Skeletal muscle satellite cell (primary cell): Measurements from ENCODE around the gene ITGAX.
"Not testable (repeated sequence)": the region's sequence is repeated elsewhere in the genome, so short reads cannot be mapped to it uniquely, and the experiment has no call there.

Experiments used
- H3K27me3 ChIP-seq: 2 replicates; pipeline ENCODE4 v1.7.0; 2013; ENCODE audit warnings: low read length; ENCODE audit not compliant: control insufficient read depth, insufficient read depth
- H3K36me3 ChIP-seq: 2 replicates; pipeline ENCODE4 v1.7.0; 2013; ENCODE audit warnings: mild to moderate bottlenecking, control low read depth, low read length; ENCODE audit not compliant: insufficient read depth
- H3K4me1 ChIP-seq: 2 replicates; pipeline ENCODE4 v1.7.0; 2013; ENCODE audit warnings: low read length; ENCODE audit not compliant: control insufficient read depth, insufficient read depth
- H3K4me2 ChIP-seq: 2 replicates; pipeline ENCODE4 v1.7.0; 2013; ENCODE audit warnings: mild to moderate bottlenecking, low read length
- H3K4me3 ChIP-seq: 2 replicates; pipeline ENCODE4 v1.7.0; 2013; ENCODE audit warnings: low read length
- H3K9ac ChIP-seq: 2 replicates; pipeline ENCODE4 v1.7.0; 2013; ENCODE audit warnings: mild to moderate bottlenecking, low read depth, low read length, moderate library complexity
- H3K9me3 ChIP-seq: replicated peaks from 2 replicates; pipeline ENCODE4 v1.7.0; 2013; ENCODE audit warnings: mild to moderate bottlenecking, control low read depth, low read length

Gene ITGAX

GRCh38 chr16:31331141-31331764 lies 23.7 kb upstream of the ITGAX start:
- H3K9me3 ChIP-seq = no peaks in the 10 kb centered on the region
- H3K4me3 ChIP-seq = no peak overlapping the region
- H3K36me3 ChIP-seq = no peaks in the 10 kb centered on the region
- H3K4me2 ChIP-seq = peak overlapping the region; percentile 47
- no peak overlapping the region for H3K9ac ChIP-seq
- H3K4me1 ChIP-seq = no peaks in the 10 kb centered on the region
- H3K27me3 ChIP-seq = peaks cover 41% of the 10 kb centered on the region

DNA sequence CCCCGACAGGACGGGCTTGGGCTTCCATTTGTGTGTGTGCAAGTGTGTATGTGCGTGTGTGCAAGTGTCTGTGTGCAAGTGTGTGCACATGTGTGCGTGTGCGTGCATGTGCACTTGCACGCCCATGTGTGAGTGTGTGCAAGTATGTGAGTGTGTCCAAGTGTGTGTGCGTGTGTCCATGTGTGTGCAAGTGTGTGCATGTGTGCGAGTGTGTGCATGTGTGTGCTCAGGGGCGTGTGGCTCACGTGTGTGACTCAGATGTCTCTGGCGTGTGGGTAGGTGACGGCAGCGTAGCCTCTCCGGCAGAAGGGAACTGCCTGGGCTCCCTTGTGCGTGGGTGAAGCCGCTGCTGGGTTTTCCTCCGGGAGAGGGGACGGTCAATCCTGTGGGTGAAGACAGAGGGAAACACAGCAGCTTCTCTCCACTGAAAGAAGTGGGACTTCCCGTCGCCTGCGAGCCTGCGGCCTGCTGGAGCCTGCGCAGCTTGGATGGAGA lies 23.1 kb upstream of the ITGAX start:
- H3K36me3 ChIP-seq = no peaks in the 10 kb centered on the region
- no peak overlapping the region for H3K9ac ChIP-seq
- no peaks in the 10 kb centered on the region for H3K9me3 ChIP-seq
- H3K4me1 ChIP-seq = no peaks in the 10 kb centered on the region
- H3K27me3 ChIP-seq = peaks cover 37% of the 10 kb centered on the region
- no peak overlapping the region for H3K4me3 ChIP-seq
- H3K4me2 ChIP-seq = no peak overlapping the region

GRCh38 chr16:31332544-31332943 lies 22.4 kb upstream of the ITGAX start:
- no peak overlapping the region for H3K9ac ChIP-seq
- H3K27me3 ChIP-seq = peaks cover 36% of the 10 kb centered on the region
- H3K4me3 ChIP-seq = no peak overlapping the region
- no peak overlapping the region for H3K4me2 ChIP-seq
- H3K36me3 ChIP-seq = no peaks in the 10 kb centered on the region
- H3K4me1 ChIP-seq = no peaks in the 10 kb centered on the region
- no peaks in the 10 kb centered on the region for H3K9me3 ChIP-seq

GRCh38 chr16:31333686-31334649 lies 21.0 kb upstream of the ITGAX start:
- Histone ChIP-seq H3K4me3 (no peak overlapping the region), H3K9me3 (no peaks in the 10 kb centered on the region), H3K9ac (no peak overlapping the region), H3K4me1 (no peaks in the 10 kb centered on the region), H3K36me3 (no peaks in the 10 kb centered on the region), H3K4me2 (no peak overlapping the region), H3K27me3 (peaks cover 36% of the 10 kb centered on the region)

GRCh38 chr16:31334934-31335333 lies 20.0 kb upstream of the ITGAX start:
- Histone ChIP-seq H3K9me3 (no peaks in the 10 kb centered on the region), H3K27me3 (peaks cover 27% of the 10 kb centered on the region), H3K4me3 (no peak overlapping the region), H3K36me3 (no peaks in the 10 kb centered on the region), H3K4me2 (no peak overlapping the region), H3K9ac (no peak overlapping the region), H3K4me1 (no peaks in the 10 kb centered on the region)

GRCh38 chr16:31335431-31335830 lies 19.5 kb upstream of the ITGAX start:
- Histone ChIP-seq H3K4me2 (no peak overlapping the region), H3K9me3 (no peaks in the 10 kb centered on the region), H3K4me1 (no peaks in the 10 kb centered on the region), H3K36me3 (no peaks in the 10 kb centered on the region), H3K4me3 (no peak overlapping the region), H3K9ac (no peak overlapping the region), H3K27me3 (peaks cover 22% of the 10 kb centered on the region)

DNA sequence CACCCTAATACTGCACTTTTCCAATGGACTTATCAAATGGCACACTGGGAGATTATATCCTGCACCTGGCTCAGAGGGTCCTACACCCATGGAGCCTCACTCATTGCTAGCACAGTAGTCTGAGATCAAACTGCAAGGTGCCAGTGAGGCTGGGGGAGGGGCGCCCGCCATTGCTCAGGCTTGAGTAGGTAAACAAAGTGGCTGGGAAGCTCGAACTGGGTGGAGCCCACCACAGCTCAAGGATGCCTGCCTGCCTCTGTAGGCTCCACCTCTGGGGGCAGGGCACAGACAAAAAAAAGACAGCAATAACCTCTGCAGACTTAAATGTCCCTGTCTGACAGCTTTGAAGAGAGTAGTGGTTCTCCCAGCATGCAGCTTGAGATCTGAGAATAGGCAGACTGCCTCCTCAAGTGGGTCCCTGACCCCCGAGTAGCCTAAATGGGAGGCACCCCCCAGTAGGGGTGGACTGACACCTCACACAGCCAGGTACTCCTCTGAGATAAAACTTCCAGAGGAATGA lies 16.8 kb upstream of the ITGAX start:
- not testable (repeated sequence) for H3K4me3 ChIP-seq, H3K4me1 ChIP-seq, H3K27me3 ChIP-seq, H3K9ac ChIP-seq, H3K36me3 ChIP-seq, H3K4me2 ChIP-seq, H3K9me3 ChIP-seq

- H3K9me3 ChIP-seq = no peaks in the 10 kb centered on the region
- H3K27me3 ChIP-seq = peaks cover 6% of the 10 kb centered on the region
- H3K4me2 ChIP-seq = no peak overlapping the region
- no peak overlapping the region for H3K4me3 ChIP-seq
- H3K36me3 ChIP-seq = no peaks in the 10 kb centered on the region
- no peaks in the 10 kb centered on the region for H3K4me1 ChIP-seq
- H3K9ac ChIP-seq = no peak overlapping the region
Measured at GRCh38 chr16:31344712-31345111, 10.3 kb upstream of the ITGAX start.

- H3K36me3 ChIP-seq = no peaks in the 10 kb centered on the region
- H3K4me1 ChIP-seq = no peaks in the 10 kb centered on the region
- H3K27me3 ChIP-seq = peaks cover 9% of the 10 kb centered on the region
- H3K4me2 ChIP-seq = no peak overlapping the region
- no peaks in the 10 kb centered on the region for H3K9me3 ChIP-seq
- no peak overlapping the region for H3K4me3 ChIP-seq
- no peak overlapping the region for H3K9ac ChIP-seq
Measured at GRCh38 chr16:31347445-31347844, 7.5 kb upstream of the ITGAX start.

DNA sequence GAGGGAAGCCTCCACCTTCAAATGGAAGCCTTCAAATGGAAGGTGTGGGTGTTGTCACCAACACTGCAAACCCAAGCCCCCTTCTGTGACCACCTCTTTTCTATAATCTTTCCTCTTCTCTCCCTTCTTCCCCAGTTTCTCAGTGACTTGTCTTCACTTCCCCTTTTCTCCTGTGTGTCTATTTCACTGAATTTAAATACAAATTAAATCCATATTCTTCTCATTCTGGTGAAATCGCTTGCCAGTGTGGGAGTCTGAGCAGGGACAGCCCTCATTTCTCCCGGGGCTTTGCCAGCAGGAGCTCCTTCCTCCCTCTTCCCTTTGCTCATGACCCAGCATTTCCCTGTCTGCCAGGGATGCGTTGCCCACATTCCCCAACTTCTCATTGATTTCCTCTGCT lies 6.4 kb upstream of the ITGAX start:
- H3K4me3 ChIP-seq = no peak overlapping the region
- H3K27me3 ChIP-seq = peaks cover 9% of the 10 kb centered on the region
- H3K36me3 ChIP-seq = no peaks in the 10 kb centered on the region
- H3K9ac ChIP-seq = no peak overlapping the region
- no peaks in the 10 kb centered on the region for H3K9me3 ChIP-seq
- H3K4me2 ChIP-seq = no peak overlapping the region
- H3K4me1 ChIP-seq = no peaks in the 10 kb centered on the region

DNA sequence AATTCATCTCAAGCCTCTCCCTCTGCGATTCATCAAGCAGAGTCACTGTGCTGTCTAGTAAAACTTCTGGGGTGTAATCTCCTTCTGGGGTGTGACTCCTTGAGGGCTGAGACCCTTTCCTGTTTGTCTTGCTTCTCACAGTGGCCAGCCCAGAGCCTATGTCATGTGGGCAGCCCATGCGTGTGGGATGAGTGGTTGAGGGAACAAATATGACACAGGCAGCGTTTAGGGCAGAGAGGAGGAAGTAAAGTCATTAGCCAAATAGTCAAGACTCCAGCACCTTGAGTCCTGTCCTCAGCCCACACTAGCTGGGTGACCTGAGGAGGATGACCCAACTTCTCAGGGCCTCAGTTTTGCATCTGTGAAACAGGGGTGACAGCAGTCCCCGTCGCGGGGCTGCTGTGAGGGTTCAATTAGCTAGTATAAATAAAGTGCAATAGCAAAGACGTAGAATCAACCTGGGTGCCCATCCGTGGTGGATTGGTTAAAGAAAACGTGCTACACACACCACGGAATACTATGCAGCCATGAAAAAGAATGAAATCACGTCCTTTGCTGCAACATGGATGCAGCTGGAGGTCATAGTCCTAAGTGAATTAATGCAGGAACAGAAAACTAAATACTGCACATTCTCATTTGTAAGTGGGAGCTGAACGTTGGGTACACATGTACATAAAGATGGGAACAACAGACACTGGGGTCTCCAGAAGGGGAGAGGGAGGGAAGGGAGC lies 4.5 kb upstream of the ITGAX start:
- no peaks in the 10 kb centered on the region for H3K9me3 ChIP-seq
- peaks cover 5% of the 10 kb centered on the region for H3K4me1 ChIP-seq
- peaks cover 9% of the 10 kb centered on the region for H3K27me3 ChIP-seq
- H3K36me3 ChIP-seq = no peaks in the 10 kb centered on the region
- H3K4me3 ChIP-seq = no peak overlapping the region
- no peak overlapping the region for H3K4me2 ChIP-seq
- H3K9ac ChIP-seq = no peak overlapping the region
